HT-29 (cell line): ENCODE data around the gene FAM9A. TPM values are rescaled to one million over a fixed set of nuclear protein-coding genes. Genes with fewer than 3 reads are reported as not detected.

Experiments used
- DNase-seq: peaks from one replicate; pipeline ENCODE4 v3.0.0-alpha.2; 2015; ENCODE audit warnings: low spot score
- total RNA-seq: library from RNA; depleted of rRNA; stranded (reverse); fragments of >200 nt; shearing (Covaris generic); gene quantifications from 2 replicates; pipeline ENCODE4 v1.2.3, GENCODE V29; 2014; rRNA removed

FAM9A gene
- not detected in 2 replicates for total RNA-seq

DNA sequence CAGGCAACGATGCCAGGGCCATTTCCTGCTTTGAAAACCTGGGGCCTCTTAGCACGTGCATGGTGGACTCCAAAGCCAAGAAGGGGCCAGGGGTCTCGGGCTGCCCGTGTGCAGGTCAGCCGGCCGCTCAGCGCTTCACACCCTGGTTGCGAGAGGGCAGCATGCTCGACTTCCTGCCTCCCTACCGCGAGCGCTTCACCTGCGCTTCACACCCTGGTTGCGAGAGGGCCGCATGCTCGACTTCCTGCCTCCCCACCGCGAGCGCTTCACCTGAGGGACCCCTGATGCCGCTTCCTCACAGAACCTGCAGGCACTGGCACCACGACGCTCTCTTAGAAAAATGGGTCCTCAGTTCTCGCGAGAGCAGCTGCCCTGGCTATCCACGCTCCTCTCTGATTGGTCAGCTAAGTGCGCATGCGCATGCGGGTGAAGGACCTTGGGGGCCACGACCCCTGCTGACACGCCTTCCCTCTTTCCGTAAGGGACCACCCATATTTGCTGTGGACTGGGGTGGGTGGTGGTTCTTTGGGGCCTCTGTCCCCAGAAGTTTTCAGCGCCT is at the start of gene FAM9A:
TSS of gene FAM9A (minus strand) at position 343 of the 559 bp plus-strand sequence. CDS start 1,212 bp downstream, outside the sequence.
- DNase-seq, result no peak

DNA sequence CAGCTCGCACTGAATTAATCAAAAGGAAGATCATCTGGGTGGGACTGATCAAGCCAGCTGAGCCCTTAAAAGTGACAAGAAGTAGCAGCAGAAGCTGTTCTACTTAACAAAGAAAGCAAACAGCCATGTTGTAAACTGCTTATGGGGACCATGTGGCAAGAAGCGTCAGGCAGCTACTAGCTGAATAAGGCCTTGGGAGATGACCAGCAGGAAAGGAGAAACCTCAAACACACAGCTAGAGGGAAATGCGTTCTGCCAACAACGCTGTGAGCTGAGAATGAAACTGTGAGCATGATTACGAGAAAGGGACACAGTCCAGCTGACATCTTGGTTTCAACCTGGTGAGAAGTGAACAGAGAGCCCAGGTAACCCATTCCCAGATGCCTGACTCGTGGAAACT is 49.3 kb upstream of the FAM9A start:
- no peak for DNase-seq

DNA sequence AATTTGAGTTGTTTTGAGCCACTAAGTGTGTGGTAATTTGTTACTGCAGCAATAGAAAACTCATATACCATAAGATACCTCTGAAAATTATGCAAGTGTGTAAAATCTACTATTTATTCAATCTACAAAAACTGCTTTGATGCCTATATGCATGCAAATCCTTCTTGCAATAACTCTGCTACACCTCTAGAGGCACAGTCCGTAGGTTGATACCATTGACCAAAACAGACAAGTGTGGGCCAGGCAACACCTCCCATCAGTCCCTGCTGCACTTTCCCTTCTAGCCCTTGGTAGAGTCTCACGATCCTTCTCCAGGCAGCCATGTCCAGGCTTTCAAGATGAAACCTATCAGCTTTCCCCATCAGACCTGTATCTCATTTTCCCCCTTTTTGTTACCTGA is 48.8 kb upstream of the FAM9A start:
- peak; percentile 2 for DNase-seq

DNA sequence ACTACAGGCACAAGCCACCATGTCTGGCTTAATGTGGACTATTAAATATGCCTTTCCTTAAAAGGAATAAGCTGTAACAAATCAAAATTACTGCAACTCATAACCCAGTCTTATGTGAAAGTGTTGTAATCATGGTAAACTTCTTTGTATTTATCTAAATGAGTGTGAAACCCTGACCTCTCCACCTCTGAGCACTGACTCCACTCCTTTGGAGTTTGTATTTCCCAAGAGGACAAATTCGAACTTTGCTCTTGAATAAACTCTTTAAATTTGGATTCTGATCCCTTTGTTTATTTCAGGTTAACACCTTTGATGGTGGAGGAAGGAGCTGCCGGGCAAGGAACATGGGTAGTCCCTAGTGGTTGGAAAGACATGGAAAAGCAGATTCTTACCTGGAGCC is 48.3 kb upstream of the FAM9A start:
- DNase-seq, result no peak

DNA sequence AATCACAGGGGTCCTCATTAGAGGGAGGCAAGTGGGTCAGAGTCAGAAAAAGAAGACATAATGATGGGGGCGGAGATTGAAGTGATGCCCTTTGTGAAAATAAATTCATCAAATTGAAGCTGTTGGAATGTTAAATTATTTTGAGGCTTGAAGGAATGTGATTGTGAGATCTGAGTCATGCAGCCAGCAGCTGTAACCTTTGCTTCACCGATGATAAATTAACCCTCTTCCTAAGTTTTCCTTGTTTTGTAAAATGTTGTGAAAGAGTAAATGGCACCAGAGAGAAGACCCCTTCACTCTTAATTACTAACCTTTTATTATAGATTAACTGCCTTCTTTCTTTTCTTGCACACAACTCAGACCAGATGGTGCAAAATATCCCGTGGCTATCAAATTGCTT is 47.7 kb upstream of the FAM9A start:
- no peak for DNase-seq

DNA sequence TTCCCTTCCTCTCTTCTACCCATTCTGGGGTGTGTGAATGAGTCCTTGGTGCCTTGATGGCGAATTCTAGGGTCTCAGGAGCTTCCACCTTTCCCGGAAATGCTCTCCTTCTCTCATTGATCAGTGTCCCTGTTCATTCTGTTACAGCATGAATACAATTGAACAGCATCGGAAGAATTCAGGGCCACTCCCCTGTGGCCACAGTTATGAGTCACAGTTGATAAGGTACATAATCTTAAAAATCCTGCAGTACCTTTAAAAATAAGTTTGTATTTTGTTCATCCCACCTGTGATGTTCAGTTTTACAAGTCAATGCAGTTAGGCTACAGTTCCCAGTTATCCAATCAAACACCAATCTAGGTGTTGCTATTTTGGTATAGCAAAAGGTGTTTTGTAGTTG is 47.3 kb upstream of the FAM9A start:
- DNase-seq, result no peak

DNA sequence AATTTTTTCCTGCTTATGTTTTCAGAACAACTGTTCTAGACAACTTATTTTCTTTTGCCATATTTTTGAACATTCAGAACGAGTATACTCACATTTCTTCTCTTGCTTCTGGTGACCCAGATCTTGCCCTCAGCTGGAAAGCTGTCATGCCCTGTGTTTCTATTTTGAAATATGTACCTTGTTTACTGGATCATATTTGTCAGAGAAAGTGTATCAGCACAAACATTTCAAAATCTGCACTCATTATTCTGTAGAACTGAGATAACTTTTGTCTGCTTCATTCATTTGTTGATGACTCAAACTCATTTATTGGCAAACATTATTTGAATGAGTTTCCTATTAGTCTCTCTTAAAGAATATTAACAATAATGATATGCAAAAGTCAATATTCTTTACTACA is 46.2 kb upstream of the FAM9A start:
- DNase-seq, result no peak

DNA sequence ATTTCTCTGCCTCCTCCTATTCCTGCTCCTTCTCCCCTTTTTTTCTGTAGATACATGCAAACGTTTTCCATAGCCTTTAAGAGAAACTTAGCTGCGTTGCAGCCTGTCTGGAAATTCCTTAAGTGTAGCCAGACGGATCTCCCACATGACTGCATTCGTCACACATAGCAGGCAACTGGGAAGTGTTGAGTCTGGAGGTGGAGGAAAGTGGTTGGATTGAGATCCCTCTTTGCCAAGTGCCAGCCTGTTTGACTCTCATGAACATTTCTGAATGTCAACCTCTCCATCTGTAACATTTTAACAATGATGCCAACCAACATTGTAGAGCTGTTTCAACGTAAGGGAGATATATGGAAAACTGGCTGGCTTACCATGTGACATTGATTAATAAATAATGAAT is 45.1 kb upstream of the FAM9A start:
- DNase-seq, result no peak

DNA sequence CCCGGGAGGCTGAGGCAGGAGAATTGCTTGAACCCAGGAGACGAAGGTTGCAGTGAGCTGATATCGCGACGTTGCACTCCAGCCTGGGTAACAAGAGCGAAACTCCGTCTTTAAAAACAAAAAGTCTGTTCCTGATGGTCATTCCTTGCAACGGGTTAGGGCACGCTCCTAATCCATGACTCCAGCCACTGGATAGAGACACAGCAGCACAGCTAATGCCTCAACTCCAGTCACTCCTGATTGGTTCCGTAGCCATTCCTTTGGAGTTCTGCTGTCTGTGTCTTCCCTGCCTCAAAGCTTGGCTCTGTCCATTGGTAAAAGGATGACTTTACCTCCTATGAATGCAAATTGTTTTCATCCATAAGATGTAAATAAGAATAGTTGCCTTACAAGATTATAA is 44.3 kb upstream of the FAM9A start:
- no peak for DNase-seq

DNA sequence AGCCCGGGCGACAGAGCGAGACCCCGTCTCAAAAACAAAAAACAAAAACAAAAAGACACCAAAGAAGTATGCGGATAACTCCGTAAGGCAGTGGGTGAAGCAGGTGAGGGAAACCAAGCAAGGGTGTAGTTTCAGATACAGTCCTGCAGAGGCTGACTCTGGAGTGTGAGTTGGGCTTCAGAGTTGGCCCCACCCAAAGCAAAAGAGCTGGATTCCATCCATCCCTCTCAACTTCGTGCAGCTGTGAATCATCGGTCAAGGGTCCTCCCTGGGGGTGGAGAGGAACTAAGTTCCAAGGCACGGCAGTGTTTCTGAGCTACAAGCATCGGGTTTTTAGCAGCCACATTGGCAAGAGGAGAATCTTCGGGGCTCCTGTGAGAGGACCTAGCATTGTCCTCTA is 43.9 kb upstream of the FAM9A start:
- no peak for DNase-seq

DNA sequence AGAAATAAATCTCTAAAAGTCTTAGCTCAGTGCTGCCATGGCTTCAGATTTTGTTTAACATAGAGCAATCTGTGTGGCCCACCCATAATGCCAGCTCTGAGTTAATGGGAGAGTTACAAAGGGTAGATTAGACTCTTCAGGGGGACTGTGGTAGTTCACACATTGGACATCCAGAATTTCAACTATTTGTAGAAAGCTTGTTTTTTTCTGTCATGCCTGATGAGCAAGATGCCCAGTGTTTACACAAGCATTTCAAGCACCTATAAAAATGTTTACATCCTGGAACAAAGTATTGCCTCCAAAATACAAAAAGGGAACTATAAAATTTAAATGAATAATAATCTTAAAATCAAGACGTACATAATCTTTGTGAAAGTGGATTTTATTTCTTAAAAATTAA is 43.0 kb upstream of the FAM9A start:
- no peak for DNase-seq

DNA sequence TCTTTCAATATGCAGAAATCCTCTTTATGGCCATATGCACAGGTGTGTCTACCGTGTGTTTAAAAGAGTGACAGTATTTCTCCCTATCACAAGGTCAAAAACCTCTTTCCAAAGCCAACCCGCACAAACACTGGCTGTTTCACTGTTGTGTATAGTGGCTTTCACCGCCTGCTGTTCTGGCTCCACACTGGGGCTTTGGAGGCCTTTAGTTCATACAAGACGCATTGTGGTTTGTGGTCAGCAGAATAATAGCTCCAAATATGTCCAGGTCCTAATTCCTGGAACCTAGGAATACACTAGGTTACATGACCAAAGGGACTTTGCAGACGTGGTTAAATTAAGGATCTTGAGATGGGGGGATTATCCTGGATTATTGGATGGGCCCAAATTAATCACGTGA is 40.7 kb upstream of the FAM9A start:
- DNase-seq, result no peak

DNA sequence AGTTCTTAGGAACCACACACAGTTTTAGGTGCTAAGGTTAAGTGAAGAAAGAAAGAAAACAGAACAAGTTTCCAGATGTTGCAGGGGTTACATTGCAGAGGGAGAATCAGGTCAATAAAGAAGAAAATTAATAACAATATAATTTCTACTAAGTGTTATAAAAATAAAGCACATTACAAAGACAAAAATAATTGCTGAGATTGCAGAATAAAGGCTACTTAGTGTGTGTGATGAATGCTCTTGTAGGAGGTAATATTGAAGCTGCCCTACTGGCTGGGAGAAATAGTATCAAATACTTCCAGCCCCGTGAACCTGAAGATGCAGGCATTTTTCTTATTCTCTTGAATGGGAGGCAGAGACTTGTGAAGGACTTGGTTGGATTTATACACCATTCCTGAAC is 33.2 kb upstream of the FAM9A start:
- no peak for DNase-seq

DNA sequence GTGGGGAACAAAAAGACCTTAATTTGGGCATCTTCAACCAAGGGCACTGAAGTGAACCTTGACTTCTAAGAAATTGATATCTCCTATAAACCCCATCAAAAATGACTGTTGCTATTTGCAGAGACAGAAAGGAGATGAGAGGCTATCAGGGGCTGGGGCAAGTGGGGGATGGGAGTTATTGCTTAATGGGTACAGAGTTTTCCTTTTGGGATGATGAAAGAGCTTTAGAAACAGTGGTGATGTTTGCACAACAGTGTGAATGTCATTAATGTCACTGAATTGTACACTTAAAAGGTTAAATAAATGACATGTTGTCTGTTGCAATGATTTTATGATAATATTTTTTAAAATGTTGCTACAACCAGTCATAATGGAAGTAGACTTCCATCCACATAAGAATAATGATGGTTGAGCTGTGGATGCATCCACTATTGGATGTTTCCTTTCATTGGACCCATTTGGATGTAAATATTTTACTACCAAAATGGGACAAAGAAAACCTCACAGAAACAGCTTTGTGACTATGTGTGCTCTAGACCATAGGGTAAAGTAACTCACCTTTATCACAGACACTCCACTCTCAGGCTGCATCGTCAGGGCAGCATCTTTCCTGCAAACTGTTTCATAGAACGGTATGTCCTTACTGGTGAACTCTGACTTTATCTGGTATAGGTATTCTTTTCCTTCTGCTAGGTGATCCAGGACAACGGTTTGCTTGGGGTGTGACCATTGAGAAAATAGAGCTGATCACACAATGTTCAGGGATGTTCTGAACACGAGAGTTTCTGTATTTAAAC is 31.6 kb upstream of the FAM9A start:
- no peak for DNase-seq

DNA sequence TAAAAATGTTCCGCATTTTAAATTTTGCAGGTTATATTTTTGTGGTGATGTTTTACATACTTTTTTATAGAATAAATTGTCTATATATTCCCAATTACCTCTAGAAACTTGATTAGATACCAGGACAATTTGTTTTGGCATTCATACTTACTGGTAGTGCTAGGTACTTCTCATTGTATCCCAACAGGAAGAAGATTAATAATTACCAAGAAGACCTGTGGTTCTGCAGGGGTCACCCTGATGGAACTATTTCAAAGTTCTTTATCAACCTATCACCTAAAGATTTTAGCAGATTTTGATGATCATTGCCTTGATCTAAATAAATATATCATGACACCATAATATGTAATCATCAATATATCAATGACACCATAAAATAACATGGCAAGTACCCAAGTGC is 22.5 kb upstream of the FAM9A start:
- no peak for DNase-seq

DNA sequence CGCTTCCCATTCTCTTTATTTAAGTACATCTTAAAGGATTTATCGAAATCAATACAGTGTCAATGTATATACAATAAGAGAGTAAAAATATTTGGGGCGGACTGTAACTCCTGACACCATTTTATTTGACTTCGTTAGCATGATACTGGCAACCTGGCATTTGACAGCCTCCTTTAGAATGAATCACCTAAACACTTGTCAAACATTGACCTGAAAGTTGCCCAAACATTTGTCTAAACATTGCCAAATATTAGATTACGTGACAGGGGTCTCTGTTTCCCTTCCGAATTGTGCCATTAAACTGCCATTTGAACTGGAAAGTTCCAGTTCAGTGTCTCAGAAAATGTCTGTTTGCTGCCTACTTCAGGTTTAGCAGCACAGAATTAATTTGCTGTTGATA is 20.8 kb upstream of the FAM9A start:
- no peak for DNase-seq

DNA sequence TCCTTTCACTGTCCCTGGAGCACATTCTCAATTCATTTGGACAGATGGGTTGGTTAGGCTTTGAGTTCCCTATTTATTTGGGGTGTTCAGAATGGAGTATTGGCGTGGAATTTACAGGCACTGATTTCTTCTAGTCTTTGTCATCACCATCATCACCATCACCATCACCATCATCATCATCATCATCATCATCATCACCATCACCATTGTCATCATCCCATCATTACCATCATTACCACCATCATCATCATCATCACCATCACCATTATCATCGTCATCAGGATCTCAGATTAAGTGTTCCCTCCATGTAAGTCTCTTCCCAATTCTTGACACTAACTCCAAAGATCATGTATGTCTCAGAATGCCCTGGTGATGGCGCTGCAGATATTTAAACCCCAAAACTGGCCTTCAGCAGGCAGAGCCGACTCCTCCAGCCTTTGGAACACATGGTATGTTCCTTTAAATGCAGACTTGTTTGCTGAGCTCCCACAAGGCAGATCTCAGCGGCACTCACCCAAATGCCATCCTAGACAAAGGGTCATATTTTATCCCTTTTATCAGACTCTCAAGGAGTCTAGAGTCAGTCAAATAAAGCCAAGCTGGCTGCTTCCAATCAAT is 19.8 kb upstream of the FAM9A start:
- DNase-seq, result no peak

DNA sequence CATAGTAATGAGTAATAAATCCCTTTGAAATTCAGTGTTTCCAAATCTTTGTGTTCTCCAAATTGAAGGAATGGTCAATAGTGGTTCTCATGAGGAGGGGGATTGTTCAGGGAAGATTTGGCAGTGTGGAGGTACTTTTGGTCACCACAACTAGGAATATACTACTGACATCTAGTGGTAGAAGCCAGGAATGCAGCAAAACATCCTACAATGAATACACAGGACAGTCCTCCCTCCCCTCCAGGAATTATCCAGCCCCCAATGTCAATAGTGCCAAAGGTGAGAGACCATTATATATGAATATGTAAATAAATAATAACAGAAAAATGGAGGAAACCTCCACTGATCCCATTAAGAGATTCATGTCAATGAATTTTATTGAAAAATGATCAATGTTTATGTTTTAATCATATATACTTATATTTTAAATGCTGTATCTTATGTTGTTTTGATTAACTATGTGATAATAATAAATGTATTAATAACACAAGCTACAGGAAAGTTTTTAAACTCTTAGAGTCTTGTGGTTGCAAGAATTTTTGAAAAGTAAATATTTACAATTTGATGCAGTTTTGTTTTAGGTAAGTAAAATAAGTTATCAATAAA is 14.4 kb upstream of the FAM9A start:
- peak; percentile 65 for DNase-seq

DNA sequence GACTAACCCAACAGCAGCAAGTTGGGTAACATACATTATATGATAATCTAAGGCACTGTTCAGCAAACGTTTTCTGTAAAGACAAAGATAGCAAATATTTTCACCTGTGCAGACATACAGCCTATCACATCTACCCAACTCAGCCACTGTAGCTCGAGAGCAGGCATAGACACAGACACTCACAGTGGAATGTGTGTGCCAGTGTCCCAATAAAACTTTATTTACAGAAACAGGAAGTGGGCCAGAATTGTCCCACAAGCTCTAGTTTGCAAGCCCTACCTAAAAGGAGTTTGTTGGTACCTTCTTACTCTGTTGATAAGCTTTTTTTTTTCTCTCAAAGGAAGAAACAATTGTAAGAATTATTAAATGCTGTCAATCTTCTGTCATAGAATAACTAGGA is 11.9 kb upstream of the FAM9A start:
- DNase-seq, result no peak

DNA sequence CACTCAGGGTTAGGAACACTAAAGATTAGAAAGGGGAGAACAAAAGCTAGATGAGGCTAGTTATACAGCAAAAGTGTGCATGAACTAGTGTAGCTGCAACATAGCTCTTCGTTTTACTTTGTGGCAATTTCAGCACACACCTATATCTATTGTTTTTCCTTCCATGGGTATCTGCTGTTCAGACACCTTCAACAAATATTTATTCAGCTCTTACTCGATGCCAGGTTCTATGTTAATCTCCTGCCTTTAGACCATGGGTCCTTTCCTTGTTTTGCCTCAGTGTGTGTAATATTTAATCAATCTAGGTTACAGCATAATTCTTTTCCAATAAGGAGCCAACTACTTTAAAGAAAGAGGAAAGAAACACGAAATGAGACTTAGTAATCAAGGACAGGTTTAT is 10.4 kb upstream of the FAM9A start:
- DNase-seq, result no peak

DNA sequence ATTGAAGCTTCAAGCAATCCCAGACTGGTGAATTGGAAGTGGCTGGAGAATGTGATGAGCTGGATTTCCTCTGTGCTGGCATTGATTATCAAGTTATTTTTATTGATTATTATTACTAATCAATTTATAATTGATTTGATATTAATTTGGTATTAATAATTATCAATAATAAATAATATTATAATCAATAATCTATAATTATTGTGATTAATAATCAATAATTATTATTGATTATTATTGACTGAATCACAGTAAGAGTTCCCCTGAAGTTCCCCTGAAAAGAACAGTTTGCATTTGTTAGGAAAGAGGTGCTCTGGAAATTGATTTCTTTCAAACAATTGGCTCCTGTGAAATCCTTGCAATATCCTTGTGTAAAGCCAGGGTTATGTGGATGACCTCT is 7.5 kb upstream of the FAM9A start:
- DNase-seq, result no peak

DNA sequence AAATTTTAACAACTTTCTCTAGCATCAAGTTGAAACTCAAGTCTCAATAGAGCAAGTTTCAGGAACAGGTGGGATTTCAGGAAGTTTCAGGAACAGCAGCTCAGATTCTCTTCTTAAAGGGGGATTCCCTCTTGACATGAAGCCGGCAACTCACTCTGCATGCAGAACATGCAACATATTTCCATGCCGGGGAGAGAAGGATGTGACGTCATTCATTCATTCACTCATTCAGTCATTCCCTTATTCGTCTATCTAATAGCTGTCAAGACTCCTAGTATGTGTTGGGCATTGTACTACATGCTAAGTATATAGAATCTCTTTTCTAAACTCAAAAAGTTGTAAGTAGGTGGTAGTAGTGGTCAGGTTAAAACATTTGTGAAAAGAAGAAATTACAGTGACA is 4.8 kb upstream of the FAM9A start:
- no peak for DNase-seq

DNA sequence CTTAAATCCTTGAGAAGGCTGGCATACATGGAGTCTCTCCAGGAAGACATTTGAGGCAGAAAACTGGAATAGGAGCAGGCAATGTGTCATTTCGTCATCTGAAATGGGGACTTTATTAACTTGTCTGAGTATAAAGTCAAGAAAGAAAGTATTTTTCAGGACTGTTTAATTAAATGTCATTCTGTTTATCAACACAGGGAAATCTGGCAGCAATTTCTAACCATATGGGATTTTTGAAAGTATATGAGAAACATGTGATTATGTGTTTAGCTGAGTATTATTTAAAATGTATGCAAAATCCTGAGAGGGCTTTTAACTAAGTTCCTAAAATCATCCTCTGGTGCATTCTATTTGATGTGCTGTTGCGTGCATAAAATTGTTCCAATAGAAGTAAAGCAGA is 3.9 kb upstream of the FAM9A start:
- DNase-seq, result no peak
